ENCODE results near the gene ORM1. TPM values are rescaled to one million over a fixed set of nuclear protein-coding genes. Genes with fewer than 3 reads are reported as not detected.

ORM1 gene
- total and polyA plus RNA-seq, 4 donors: 22.4 to 1,249 (median 184) TPM

DNA sequence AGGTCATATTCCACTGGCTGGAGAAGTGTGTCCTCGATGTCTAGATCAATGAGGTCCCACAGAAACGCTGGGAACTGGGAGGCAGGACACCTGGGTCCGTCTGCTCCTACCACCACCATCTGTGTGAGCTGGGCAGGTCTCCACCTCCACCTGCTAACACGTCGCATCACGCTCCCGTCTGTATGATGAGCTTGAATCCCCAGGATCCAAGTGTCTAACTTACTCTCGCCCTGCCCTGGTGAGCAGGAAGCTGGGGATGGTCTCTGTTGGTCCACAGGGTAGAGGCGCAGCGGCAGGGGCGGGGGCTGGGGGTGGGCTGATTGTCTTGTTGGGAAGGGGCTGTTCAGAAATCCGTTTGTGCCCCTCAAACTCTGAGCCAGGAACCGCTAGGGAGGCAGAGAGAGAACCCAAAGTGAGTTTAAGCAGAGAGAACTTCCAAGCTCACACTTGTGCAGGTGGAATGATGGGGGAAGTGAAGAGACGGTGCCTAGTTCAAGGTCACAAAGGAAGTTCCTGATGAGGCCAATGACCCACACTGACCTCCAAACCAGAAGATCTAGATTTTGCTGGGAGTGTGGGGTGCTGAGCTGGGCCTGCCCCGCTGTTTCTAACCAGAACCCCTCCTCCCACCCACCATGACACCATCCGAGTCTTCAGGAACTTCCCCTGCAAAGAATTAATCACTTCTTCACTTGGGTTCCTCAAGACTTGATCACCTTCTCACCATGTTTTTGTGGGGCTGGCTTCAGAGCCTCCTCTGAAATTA, 27.9 kb downstream of the ORM1 start:
- no peak overlapping the region for H3K4me3 ChIP-seq
- H3K27me3 ChIP-seq (ENCODE audit: control insufficient read depth in 3 of 3, insufficient read depth in 3 of 3, low read length in 2 of 3): no peaks in the 10 kb centered on the region
- TF ChIP-seq, protein P1, sequence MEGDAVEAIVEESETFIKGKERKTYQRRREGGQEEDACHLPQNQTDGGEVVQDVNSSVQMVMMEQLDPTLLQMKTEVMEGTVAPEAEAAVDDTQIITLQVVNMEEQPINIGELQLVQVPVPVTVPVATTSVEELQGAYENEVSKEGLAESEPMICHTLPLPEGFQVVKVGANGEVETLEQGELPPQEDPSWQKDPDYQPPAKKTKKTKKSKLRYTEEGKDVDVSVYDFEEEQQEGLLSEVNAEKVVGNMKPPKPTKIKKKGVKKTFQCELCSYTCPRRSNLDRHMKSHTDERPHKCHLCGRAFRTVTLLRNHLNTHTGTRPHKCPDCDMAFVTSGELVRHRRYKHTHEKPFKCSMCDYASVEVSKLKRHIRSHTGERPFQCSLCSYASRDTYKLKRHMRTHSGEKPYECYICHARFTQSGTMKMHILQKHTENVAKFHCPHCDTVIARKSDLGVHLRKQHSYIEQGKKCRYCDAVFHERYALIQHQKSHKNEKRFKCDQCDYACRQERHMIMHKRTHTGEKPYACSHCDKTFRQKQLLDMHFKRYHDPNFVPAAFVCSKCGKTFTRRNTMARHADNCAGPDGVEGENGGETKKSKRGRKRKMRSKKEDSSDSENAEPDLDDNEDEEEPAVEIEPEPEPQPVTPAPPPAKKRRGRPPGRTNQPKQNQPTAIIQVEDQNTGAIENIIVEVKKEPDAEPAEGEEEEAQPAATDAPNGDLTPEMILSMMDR (IDR thresholded peaks at IDR 0.05; ENCODE audit: control extremely low read depth, extremely low read depth): no peak
- DNase-seq: no peak
- H3K9ac ChIP-seq (ENCODE audit: insufficient read depth in 1 of 2, low read length in 2 of 2): no peak overlapping the region
- peaks cover 0 to 7% (median 4%) of the 10 kb centered on the region in 5 donors for H3K4me1 ChIP-seq (ENCODE audit: control insufficient read depth in 5 of 5, insufficient read depth in 5 of 5, low read length in 5 of 5)
- H3K36me3 ChIP-seq (ENCODE audit: control insufficient read depth in 4 of 4, insufficient read depth in 4 of 4, low read length in 4 of 4): peaks cover 3 to 51% (median 42%) of the 10 kb centered on the region in 4 donors
- no peaks in the 10 kb centered on the region for H3K9me3 ChIP-seq (ENCODE audit: control insufficient read depth in 4 of 4, insufficient read depth in 3 of 4, low read length in 3 of 4)
- peak overlapping the region in 1 of 2 donors; percentile 7 for H3K27ac ChIP-seq (ENCODE audit: low read depth in 1 of 2, low read length in 1 of 2)
- 90 to 93% methylated on average over 16 of the region's 16 CpGs for WGBS, 2 donors
- ATAC-seq (ENCODE audit: insufficient read depth, low FRiP score): no peak

DNA sequence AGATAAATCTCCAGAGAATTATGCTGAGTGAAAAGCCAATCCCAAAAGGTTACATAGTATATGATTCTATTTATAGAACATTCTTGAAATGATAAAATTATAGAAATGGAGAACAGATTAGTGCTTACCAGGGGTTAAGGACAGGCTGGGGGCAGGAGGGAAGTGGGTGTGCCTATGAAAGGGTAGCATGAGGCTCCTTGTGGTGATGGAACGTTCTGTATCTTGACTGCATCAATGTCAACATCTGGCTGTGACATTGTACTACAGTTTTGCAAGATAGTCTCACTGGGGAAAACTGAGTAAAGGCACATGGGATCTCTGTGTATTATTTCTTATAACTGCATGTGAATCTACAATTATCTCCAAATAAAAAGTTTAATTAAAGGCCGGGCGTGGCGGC, 29.0 kb downstream of the ORM1 start:
- H3K9ac ChIP-seq (ENCODE audit: insufficient read depth in 1 of 2, low read length in 2 of 2): no peak overlapping the region
- WGBS, 2 donors: 78 to 80% methylated on average over 4 of the region's 4 CpGs
- DNase-seq (no peak), ATAC-seq (ENCODE audit: insufficient read depth, low FRiP score) (no peak)
- no peaks in the 10 kb centered on the region for H3K9me3 ChIP-seq (ENCODE audit: control insufficient read depth in 4 of 4, insufficient read depth in 3 of 4, low read length in 3 of 4)
- TF ChIP-seq, protein P1 (IDR thresholded peaks at IDR 0.05; ENCODE audit: control extremely low read depth, extremely low read depth): no peak
- peaks cover 3 to 49% (median 40%) of the 10 kb centered on the region in 4 donors for H3K36me3 ChIP-seq (ENCODE audit: control insufficient read depth in 4 of 4, insufficient read depth in 4 of 4, low read length in 4 of 4)
- H3K27ac ChIP-seq (ENCODE audit: low read depth in 1 of 2, low read length in 1 of 2): no peak overlapping the region
- peaks cover 0 to 8% (median 4%) of the 10 kb centered on the region in 5 donors for H3K4me1 ChIP-seq (ENCODE audit: control insufficient read depth in 5 of 5, insufficient read depth in 5 of 5, low read length in 5 of 5)
- H3K4me3 ChIP-seq: no peak overlapping the region
- H3K27me3 ChIP-seq (ENCODE audit: control insufficient read depth in 3 of 3, insufficient read depth in 3 of 3, low read length in 2 of 3): no peaks in the 10 kb centered on the region

DNA sequence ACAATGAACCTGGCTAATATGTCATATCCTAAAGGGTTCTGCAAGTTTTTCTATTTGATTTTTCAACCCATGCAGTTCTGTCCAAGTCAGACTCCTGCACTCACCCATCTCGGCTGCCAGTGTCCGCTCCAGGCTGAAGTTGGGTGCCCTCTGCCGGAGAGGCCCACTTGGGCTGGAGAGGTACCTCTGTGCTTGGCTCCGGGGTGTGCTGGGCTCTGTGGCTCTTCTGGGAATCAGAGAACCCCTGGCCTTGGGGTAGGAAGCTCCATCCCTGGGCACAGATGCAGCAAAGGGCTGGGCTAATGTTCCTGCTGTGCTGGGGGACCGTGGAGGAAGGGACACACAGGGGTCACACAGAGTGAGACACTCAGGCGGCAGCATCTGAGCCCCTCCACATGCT, 32.9 kb downstream of the ORM1 start:
- Histone ChIP-seq H3K9me3 (ENCODE audit: control insufficient read depth in 4 of 4, insufficient read depth in 3 of 4, low read length in 3 of 4) (no peaks in the 10 kb centered on the region), H3K27me3 (ENCODE audit: control insufficient read depth in 3 of 3, insufficient read depth in 3 of 3, low read length in 2 of 3) (no peaks in the 10 kb centered on the region), H3K9ac (ENCODE audit: insufficient read depth in 1 of 2, low read length in 2 of 2) (no peak overlapping the region), H3K4me1 (ENCODE audit: control insufficient read depth in 5 of 5, insufficient read depth in 5 of 5, low read length in 5 of 5) (peaks cover 0 to 4% (median 0%) of the 10 kb centered on the region in 5 donors), H3K4me3 (no peak overlapping the region), H3K27ac (ENCODE audit: low read depth in 1 of 2, low read length in 1 of 2) (no peak overlapping the region), H3K36me3 (ENCODE audit: control insufficient read depth in 4 of 4, insufficient read depth in 4 of 4, low read length in 4 of 4) (peaks cover 9 to 49% (median 48%) of the 10 kb centered on the region in 4 donors)
- 96 to 97% methylated on average over 6 of the region's 6 CpGs for WGBS, 2 donors
- ATAC-seq (ENCODE audit: insufficient read depth, low FRiP score) (no peak), DNase-seq (no peak)
- TF ChIP-seq, protein P1 (IDR thresholded peaks at IDR 0.05; ENCODE audit: control extremely low read depth, extremely low read depth): no peak
